ENCODE measurements around the gene CNOT1. TPM values are rescaled to one million over a fixed set of nuclear protein-coding genes. Genes with fewer than 3 reads are reported as not detected.
"Not testable (repeated sequence)": the region's sequence is repeated elsewhere in the genome, so short reads cannot be mapped to it uniquely, and the experiment has no call there.

The CNOT1 gene
- total and polyA plus RNA-seq, 4 donors, result 34.0 to 131 (median 78.5) TPM

DNA sequence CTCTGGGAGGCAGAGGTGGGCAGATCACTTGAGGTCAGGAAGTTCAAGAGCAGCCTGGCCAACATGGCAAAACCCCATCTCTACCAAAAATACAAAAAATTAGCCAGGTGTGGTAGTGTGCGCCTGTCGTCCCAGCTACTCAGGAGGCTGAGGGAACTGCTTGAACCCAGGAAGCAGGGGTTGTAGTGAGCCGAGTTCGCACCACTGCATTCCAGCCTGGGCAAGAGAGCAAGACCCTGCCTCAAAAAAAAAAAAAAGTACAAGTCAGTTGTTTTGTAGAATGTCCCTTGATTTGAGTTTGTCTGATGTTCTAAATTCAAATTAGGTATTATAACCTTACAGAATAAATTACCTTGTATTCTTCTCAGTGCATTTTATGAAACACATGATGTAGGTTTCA is 63.9 kb downstream of the CNOT1 start:
- not testable (repeated sequence) for H3K4me1 ChIP-seq (ENCODE audit: control insufficient read depth in 4 of 4, insufficient read depth in 4 of 4, low read length in 3 of 4); DNase-seq (ENCODE audit: low spot score); H3K9ac ChIP-seq (ENCODE audit: low read depth in 1 of 2, low read length in 2 of 2); H3K27ac ChIP-seq (ENCODE audit: low read depth in 1 of 2, low read length in 2 of 2); H3K9me3 ChIP-seq (ENCODE audit: control insufficient read depth in 4 of 4, low read length in 3 of 4); H3K27me3 ChIP-seq (ENCODE audit: control insufficient read depth in 4 of 4, insufficient read depth in 4 of 4, low read length in 3 of 4); H3K4me3 ChIP-seq (ENCODE audit: low read depth in 1 of 3, low read length in 3 of 3)
- peaks cover 8 to 56% (median 34%) of the 10 kb centered on the region in 4 donors for H3K36me3 ChIP-seq (ENCODE audit: control insufficient read depth in 4 of 4, insufficient read depth in 3 of 4, low read depth in 1 of 4, low read length in 3 of 4)
- 98% methylated on average over 4 of the region's 4 CpGs for WGBS

- Histone ChIP-seq H3K27me3 (ENCODE audit: control insufficient read depth in 4 of 4, insufficient read depth in 4 of 4, low read length in 3 of 4) (no peaks in the 10 kb centered on the region), H3K4me3 (ENCODE audit: low read depth in 1 of 3, low read length in 3 of 3) (no peak overlapping the region), H3K9me3 (ENCODE audit: control insufficient read depth in 4 of 4, low read length in 3 of 4) (no peaks in the 10 kb centered on the region), H3K27ac (ENCODE audit: low read depth in 1 of 2, low read length in 2 of 2) (no peak overlapping the region), H3K9ac (ENCODE audit: low read depth in 1 of 2, low read length in 2 of 2) (no peak overlapping the region), H3K36me3 (ENCODE audit: control insufficient read depth in 4 of 4, insufficient read depth in 3 of 4, low read depth in 1 of 4, low read length in 3 of 4) (peaks cover 7 to 58% (median 40%) of the 10 kb centered on the region in 4 donors), H3K4me1 (ENCODE audit: control insufficient read depth in 4 of 4, insufficient read depth in 4 of 4, low read length in 3 of 4) (no peaks in the 10 kb centered on the region)
- no peak for DNase-seq (ENCODE audit: low spot score)
- 90% methylated on average over 4 of the region's 4 CpGs for WGBS
- TF ChIP-seq FOXA1 (IDR thresholded peaks at IDR 0.05), result no peak
- TF ChIP-seq REST (IDR thresholded peaks at IDR 0.05), result no peak
- TF ChIP-seq RXRA (IDR thresholded peaks at IDR 0.05), result no peak
- no peak for TF ChIP-seq RAD21 (IDR thresholded peaks at IDR 0.05)
- no peak for TF ChIP-seq ZBTB33 (IDR thresholded peaks at IDR 0.05)
- TF ChIP-seq SP1 (IDR thresholded peaks at IDR 0.05), result no peak
- TF ChIP-seq NR2F2 (IDR thresholded peaks at IDR 0.05), result no peak
- TF ChIP-seq TAF1 (conservative IDR thresholded peaks at IDR 0.05), result no peak
- TF ChIP-seq EGR1 (IDR thresholded peaks at IDR 0.05; ENCODE audit: low read depth in 2 of 2), result no peak
- TF ChIP-seq HNF4A (conservative IDR thresholded peaks at IDR 0.05), result no peak
- no peak for TF ChIP-seq GABPA (IDR thresholded peaks at IDR 0.05 in 1 of 2, conservative IDR thresholded peaks at IDR 0.05 in 1 of 2)
- TF ChIP-seq, protein P1, sequence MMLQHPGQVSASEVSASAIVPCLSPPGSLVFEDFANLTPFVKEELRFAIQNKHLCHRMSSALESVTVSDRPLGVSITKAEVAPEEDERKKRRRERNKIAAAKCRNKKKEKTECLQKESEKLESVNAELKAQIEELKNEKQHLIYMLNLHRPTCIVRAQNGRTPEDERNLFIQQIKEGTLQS (IDR thresholded peaks at IDR 0.05), result no peak
- no peak for TF ChIP-seq HNF4G (IDR thresholded peaks at IDR 0.05)
- no peak for TF ChIP-seq JUND (IDR thresholded peaks at IDR 0.05)
Measured at GRCh38 chr16:58563775-58564174, 65.9 kb downstream of the CNOT1 start.

DNA sequence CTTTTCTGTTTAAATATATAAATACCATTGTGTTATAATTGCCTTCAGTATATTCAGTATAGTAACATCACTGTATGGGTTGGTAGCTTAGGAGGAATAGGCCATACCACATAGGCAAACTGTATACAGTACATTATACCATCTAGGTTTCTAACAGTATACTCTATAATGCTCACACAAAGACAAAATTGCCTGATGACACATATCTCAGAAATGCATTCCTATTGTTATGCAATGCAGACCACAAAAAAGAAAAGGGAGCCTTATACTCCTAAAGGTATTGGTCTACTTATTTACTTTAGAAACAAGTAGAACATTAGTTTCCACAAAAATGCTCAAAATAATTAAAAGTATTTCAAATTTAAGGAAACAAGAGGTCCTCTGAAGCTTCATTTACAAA is 66.4 kb downstream of the CNOT1 start:
- no peak for DNase-seq (ENCODE audit: low spot score)
- Histone ChIP-seq H3K36me3 (ENCODE audit: control insufficient read depth in 4 of 4, insufficient read depth in 3 of 4, low read depth in 1 of 4, low read length in 3 of 4) (peaks cover 10 to 64% (median 44%) of the 10 kb centered on the region in 4 donors), H3K9me3 (ENCODE audit: control insufficient read depth in 4 of 4, low read length in 3 of 4) (no peaks in the 10 kb centered on the region), H3K27me3 (ENCODE audit: control insufficient read depth in 4 of 4, insufficient read depth in 4 of 4, low read length in 3 of 4) (no peaks in the 10 kb centered on the region), H3K9ac (ENCODE audit: low read depth in 1 of 2, low read length in 2 of 2) (no peak overlapping the region), H3K4me1 (ENCODE audit: control insufficient read depth in 4 of 4, insufficient read depth in 4 of 4, low read length in 3 of 4) (no peaks in the 10 kb centered on the region), H3K4me3 (ENCODE audit: low read depth in 1 of 3, low read length in 3 of 3) (no peak overlapping the region), H3K27ac (ENCODE audit: low read depth in 1 of 2, low read length in 2 of 2) (no peak overlapping the region)
- no peak for TF ChIP-seq RAD21 (IDR thresholded peaks at IDR 0.05)

Data from liver (tissue), 9 donors.